ENCODE data around the gene ZNF263. TPM values are rescaled to one million over a fixed set of nuclear protein-coding genes. Genes with fewer than 3 reads are reported as not detected.
"Not testable (repeated sequence)": the region's sequence is repeated elsewhere in the genome, so short reads cannot be mapped to it uniquely, and the experiment has no call there.

Gene ZNF263
- total and polyA plus RNA-seq, 9 of the 15 experiments (the other 6 are each of a cell fraction or from before 2014, with no cell fraction given) = 4.6 to 48.3 (median 31.8) TPM

DNA sequence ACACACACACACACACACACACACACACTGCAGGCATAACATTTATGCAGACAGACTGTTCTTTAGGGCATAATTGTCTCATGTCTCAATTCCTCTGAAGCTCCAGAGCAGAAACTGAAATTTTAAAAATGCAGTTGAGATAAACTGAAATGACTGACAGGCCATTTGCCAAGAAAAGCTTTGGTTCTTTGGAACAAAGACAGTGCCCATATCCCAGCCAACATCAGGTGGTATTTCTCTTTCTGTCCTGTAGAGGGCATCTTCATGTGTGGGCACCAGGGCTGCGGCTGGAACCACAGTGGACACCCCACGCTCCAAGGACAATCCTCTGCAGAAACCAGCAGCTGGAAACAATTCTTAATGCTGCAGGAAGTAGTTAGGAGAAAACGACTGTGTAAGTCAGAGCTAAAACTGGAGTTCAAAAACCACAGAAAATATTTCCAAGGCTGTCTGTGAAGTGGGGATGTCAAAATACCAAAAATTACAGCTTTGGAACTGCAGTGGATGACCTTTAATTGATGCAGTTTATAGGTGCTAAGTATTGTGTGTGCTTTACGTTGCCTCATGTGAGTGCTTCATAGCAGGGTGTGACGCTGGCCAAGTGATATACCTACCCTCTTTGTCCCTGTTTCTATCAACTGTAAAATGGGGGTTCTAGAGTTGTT is 16.3 kb upstream of the ZNF263 start (continued):
- TF ChIP-seq ZNF584 (CRISPR knock-in tag; IDR thresholded peaks at IDR 0.05; ENCODE audit: low read depth) (no peak), ESRRA (IDR thresholded peaks at IDR 0.05; ENCODE audit: borderline replicate concordance, low read depth) (no peak), TCF7 (IDR thresholded peaks at IDR 0.05; ENCODE audit: borderline replicate concordance) (no peak), ETV6 (IDR thresholded peaks at IDR 0.05; ENCODE audit: borderline replicate concordance in 1 of 2, low read depth in 2 of 2, low read length in 1 of 2) (no peak), ETV6 (CRISPR knock-in tag; IDR thresholded peaks at IDR 0.05; ENCODE audit: borderline replicate concordance) (no peak), SAFB2 (IDR thresholded peaks at IDR 0.05; ENCODE audit: borderline replicate concordance, low read depth, low read length, severe bottlenecking) (no peak), SOX6 (IDR thresholded peaks at IDR 0.05) (no peak), ZNF282 (CRISPR knock-in tag; IDR thresholded peaks at IDR 0.05) (no peak)
- TF ChIP-seq, protein P1, sequence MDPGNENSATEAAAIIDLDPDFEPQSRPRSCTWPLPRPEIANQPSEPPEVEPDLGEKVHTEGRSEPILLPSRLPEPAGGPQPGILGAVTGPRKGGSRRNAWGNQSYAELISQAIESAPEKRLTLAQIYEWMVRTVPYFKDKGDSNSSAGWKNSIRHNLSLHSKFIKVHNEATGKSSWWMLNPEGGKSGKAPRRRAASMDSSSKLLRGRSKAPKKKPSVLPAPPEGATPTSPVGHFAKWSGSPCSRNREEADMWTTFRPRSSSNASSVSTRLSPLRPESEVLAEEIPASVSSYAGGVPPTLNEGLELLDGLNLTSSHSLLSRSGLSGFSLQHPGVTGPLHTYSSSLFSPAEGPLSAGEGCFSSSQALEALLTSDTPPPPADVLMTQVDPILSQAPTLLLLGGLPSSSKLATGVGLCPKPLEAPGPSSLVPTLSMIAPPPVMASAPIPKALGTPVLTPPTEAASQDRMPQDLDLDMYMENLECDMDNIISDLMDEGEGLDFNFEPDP (CRISPR knock-in tag; IDR thresholded peaks at IDR 0.05) = no peak

DNA sequence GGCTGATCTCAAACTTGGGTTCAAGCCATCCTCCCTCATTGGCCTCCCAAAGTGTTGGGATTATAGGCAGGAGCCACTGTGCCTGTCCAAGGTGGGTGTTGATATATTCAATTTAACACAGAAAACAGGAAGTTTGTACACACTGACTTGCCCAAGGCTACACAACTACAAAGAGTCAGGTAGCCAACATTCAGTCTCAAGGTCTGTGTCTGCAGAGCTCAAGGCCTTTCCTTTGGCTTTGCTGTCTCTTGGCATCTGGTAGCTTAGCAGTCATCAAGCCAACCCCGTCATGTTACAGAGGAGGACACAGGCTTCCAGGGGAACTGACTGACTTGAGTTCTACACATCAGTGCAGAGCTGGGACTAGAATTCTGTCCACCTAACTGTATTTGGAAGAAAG is 15.0 kb upstream of the ZNF263 start:
- no peak for TF ChIP-seq RBM17 (IDR thresholded peaks at IDR 0.05; ENCODE audit: borderline replicate concordance, low read depth, low read length)
- no peak for TF ChIP-seq CHCHD3 (CRISPR knock-in tag; IDR thresholded peaks at IDR 0.05)
- no peaks in the 10 kb centered on the region for H4K20me1 ChIP-seq (replicated peaks; ENCODE audit: control insufficient read depth, insufficient read depth, low read length)
- H3K9me1 ChIP-seq (ENCODE audit: control insufficient read depth, insufficient read depth, low read length) = no peaks in the 10 kb centered on the region
- in situ Hi-C loops (cut with MboI) (no loop called here), intact Hi-C loops (cut with micrococcal nuclease) (loop anchor here (10.0 kb wide), 1 partner anchor 113 kb away; no protein-coding TSS in a partner anchor)
- no peak overlapping the region for H3K4me2 ChIP-seq (ENCODE audit: insufficient read depth, low read length)
- no peak for DNase-seq (ENCODE audit: extremely low read depth in 1 of 4, low spot score in 3 of 4)
- ChIA-PET CTCF (ENCODE audit: low intra/inter-chr PET ratio) (no interaction called here), POLR2A (interaction anchor here (1.8 kb wide), 1 partner anchor 8 kb away, joined by 6 read pairs; no protein-coding TSS in a partner anchor)
- no peak overlapping the region for H3K27ac ChIP-seq (ENCODE audit: extremely low read depth, low read depth, low read length)
- H3K9me3 ChIP-seq (replicated peaks; ENCODE audit: control insufficient read depth, insufficient read depth, low read depth, low read length) = peaks cover 10% of the 10 kb centered on the region
- no TSS peak for BruUV-seq (replicated peaks)
- 36% methylated on average over 1 of the region's 1 CpG for WGBS (ENCODE audit: insufficient coverage, low coverage, missing lambda C conversion rate)
- H3K4me1 ChIP-seq (replicated peaks in 1 of 2; ENCODE audit: control insufficient read depth in 2 of 2, insufficient read depth in 2 of 2, low read length in 2 of 2) = peaks cover 4 to 19% of the 10 kb centered on the region in 2 experiments; a peak in 4 of 5 replicates
- H3K9ac ChIP-seq (ENCODE audit: insufficient read depth in 1 of 2, low read depth in 2 of 2, low read length in 2 of 2) = no peak overlapping the region
- no peak overlapping the region for H2AFZ ChIP-seq (ENCODE audit: low read depth, low read length)
- ATAC-seq = no peak
- H3K79me2 ChIP-seq (ENCODE audit: control insufficient read depth, insufficient read depth, low read length) = no peaks in the 10 kb centered on the region
- no peaks in the 10 kb centered on the region for H3K36me3 ChIP-seq (ENCODE audit: control insufficient read depth, insufficient read depth, low read length)
- FAIRE-seq = no peak
- no peak overlapping the region for H3K4me3 ChIP-seq
- no peaks in the 10 kb centered on the region for H3K27me3 ChIP-seq (ENCODE audit: control insufficient read depth in 2 of 2, insufficient read depth in 2 of 2, low read length in 2 of 2)

DNA sequence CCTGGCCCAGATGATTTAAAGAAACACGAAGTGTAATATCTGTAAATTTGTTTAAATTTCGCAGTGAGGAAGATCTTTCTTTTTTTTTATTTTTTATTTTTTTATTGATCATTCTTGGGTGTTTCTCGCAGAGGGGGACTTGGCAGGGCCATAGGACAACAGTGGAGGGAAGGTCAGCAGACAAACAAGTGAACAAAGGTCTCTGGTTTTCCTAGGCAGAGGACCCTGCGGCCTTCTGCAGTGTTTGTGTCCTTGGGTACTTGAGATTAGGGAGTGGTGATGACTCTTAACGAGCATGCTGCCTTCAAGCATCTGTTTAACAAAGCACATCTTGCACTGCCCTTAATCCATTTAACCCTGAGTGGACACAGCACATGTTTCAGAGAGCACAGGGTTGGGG is 12.6 kb upstream of the ZNF263 start:
- ATAC-seq; POLR2A ChIA-PET; H3K4me1 ChIP-seq (replicated peaks in 1 of 2; ENCODE audit: control insufficient read depth in 2 of 2, insufficient read depth in 2 of 2, low read length in 2 of 2); H3K4me2 ChIP-seq (ENCODE audit: insufficient read depth, low read length); H3K27me3 ChIP-seq (ENCODE audit: control insufficient read depth in 2 of 2, insufficient read depth in 2 of 2, low read length in 2 of 2); BruUV-seq (replicated peaks); DNase-seq (ENCODE audit: extremely low read depth in 1 of 4, low spot score in 3 of 4); H3K9me1 ChIP-seq (ENCODE audit: control insufficient read depth, insufficient read depth, low read length); CTCF ChIA-PET (ENCODE audit: low intra/inter-chr PET ratio); H3K36me3 ChIP-seq (ENCODE audit: control insufficient read depth, insufficient read depth, low read length); H2AFZ ChIP-seq (ENCODE audit: low read depth, low read length); H3K4me3 ChIP-seq; H3K27ac ChIP-seq (ENCODE audit: extremely low read depth, low read depth, low read length); H3K9me3 ChIP-seq (replicated peaks; ENCODE audit: control insufficient read depth, insufficient read depth, low read depth, low read length); H3K9ac ChIP-seq (ENCODE audit: insufficient read depth in 1 of 2, low read depth in 2 of 2, low read length in 2 of 2); in situ Hi-C loops (cut with MboI); H4K20me1 ChIP-seq (replicated peaks; ENCODE audit: control insufficient read depth, insufficient read depth, low read length); H3K79me2 ChIP-seq (ENCODE audit: control insufficient read depth, insufficient read depth, low read length); intact Hi-C loops (cut with micrococcal nuclease); FAIRE-seq: not testable (repeated sequence)
- WGBS (ENCODE audit: insufficient coverage, low coverage, missing lambda C conversion rate) = 14% methylated on average over 3 of the region's 5 CpGs
